IPS-20b (cell line): ENCODE measurements around the gene ZC3H13.

Source experiments
- H3K27ac ChIP-seq: one replicate; pipeline ENCODE4 v1.5.1; 2013; ENCODE audit warnings: low read length
- H3K27me3 ChIP-seq: 2 replicates; pipeline ENCODE4 v1.6.1; 2013; ENCODE audit warnings: mild to moderate bottlenecking, low read length, inconsistent platforms; ENCODE audit not compliant: insufficient read depth
- H3K36me3 ChIP-seq: 2 replicates; pipeline ENCODE4 v1.6.1; 2013; ENCODE audit warnings: low read depth, mild to moderate bottlenecking, inconsistent platforms, low read length, moderate library complexity; ENCODE audit not compliant: insufficient read depth
- H3K4me1 ChIP-seq: 2 replicates; pipeline ENCODE4 v1.6.1; 2013; ENCODE audit warnings: mild to moderate bottlenecking, control low read depth, inconsistent platforms, low read length, moderate library complexity; ENCODE audit not compliant: insufficient read depth
- H3K4me3 ChIP-seq: 2 replicates; pipeline ENCODE4 v1.5.1; 2013; ENCODE audit warnings: mild to moderate bottlenecking, low read length, inconsistent platforms
- H3K9ac ChIP-seq: 2 replicates; pipeline ENCODE4 v1.6.1; 2013; ENCODE audit warnings: low read depth, mild to moderate bottlenecking, inconsistent platforms, low read length, moderate library complexity
- H3K9me3 ChIP-seq: 2 replicates; pipeline ENCODE4 v1.6.1; 2013; ENCODE audit warnings: mild to moderate bottlenecking, low read depth, low read length, inconsistent platforms; ENCODE audit not compliant: insufficient read depth

The ZC3H13 gene, protein sequence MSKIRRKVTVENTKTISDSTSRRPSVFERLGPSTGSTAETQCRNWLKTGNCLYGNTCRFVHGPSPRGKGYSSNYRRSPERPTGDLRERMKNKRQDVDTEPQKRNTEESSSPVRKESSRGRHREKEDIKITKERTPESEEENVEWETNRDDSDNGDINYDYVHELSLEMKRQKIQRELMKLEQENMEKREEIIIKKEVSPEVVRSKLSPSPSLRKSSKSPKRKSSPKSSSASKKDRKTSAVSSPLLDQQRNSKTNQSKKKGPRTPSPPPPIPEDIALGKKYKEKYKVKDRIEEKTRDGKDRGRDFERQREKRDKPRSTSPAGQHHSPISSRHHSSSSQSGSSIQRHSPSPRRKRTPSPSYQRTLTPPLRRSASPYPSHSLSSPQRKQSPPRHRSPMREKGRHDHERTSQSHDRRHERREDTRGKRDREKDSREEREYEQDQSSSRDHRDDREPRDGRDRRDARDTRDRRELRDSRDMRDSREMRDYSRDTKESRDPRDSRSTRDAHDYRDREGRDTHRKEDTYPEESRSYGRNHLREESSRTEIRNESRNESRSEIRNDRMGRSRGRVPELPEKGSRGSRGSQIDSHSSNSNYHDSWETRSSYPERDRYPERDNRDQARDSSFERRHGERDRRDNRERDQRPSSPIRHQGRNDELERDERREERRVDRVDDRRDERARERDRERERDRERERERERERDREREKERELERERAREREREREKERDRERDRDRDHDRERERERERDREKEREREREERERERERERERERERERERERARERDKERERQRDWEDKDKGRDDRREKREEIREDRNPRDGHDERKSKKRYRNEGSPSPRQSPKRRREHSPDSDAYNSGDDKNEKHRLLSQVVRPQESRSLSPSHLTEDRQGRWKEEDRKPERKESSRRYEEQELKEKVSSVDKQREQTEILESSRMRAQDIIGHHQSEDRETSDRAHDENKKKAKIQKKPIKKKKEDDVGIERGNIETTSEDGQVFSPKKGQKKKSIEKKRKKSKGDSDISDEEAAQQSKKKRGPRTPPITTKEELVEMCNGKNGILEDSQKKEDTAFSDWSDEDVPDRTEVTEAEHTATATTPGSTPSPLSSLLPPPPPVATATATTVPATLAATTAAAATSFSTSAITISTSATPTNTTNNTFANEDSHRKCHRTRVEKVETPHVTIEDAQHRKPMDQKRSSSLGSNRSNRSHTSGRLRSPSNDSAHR (N-terminal part only)

DNA sequence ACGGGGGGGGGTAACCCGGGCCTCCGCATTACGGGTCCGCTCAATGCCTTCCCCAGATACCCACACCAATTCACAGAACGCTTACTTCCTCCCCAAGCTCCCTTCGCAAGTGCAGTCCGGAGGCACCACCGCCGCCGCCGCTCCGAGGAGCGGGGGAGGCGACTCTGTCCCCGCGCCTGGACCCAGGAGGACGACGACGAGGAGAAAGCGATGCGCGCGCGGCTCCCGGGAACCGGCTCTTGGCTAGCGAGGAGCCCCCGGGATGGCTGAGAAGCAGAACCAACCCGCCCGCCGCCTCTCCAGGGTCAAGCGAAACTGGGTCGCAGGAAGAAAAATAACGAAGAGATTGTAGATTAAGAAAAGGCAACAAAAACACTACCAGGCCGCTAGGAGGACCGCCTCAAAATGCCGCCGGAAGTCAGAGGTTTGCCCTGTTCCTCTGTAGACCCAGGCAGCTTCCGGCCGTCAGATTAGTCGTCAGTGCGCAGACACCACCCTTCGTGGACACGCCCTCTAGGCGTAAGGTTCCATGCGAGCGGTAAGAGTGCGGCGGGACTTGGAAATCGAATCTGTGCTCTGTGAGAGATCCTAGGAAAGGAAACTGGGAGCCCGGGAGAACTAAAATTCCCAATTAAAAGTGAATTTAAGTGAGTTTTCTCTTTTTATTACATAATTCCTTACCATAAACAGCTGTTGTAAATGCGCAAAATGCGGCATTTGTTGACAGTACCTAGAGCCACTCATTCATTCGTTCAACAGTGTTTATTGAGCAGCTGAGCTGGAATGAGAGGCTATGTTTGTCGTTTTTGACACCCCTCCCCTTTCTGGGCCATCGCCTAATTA is at the start of gene ZC3H13:
Gene ZC3H13 (minus strand): TSS at position 428 of the 843 bp plus-strand sequence. CDS start 7,239 bp downstream, outside the sequence.
- peak within 1 kb of the TSS; percentile 88 for H3K9ac ChIP-seq
- H3K27ac ChIP-seq: peak within 1 kb of the TSS; percentile 26
- peaks cover 8% of the 10 kb centered on the region for H3K4me1 ChIP-seq
- peak within 1 kb of the TSS; percentile 93 for H3K4me3 ChIP-seq
- H3K27me3 ChIP-seq: no peaks in the 10 kb centered on the region
- no peaks in the 10 kb centered on the region for H3K36me3 ChIP-seq
- H3K9me3 ChIP-seq: no peaks in the 10 kb centered on the region

DNA sequence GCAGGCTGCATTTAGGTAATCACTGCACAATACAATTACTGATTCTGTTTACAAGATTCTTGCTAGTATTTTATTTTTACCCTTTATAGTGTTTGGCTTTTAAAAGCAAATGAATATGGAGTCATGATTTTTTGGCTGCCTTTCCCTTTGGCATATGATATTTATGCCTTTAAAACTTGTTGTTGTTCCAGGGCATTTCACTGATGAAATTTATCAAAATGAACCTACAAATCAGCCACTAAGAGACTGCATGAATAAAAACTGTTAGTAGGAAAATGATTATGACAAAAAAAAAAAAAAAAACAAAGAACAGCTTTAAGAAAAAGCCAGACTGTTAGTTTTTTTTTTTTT is 49.7 kb upstream of the ZC3H13 start:
- H3K9ac ChIP-seq: no peak overlapping the region

GRCh38 chr13:46101484-46102254 is 49.1 kb upstream of the ZC3H13 start:
- H3K27me3 ChIP-seq: no peaks in the 10 kb centered on the region
- no peak overlapping the region for H3K4me3 ChIP-seq
- no peak overlapping the region for H3K9ac ChIP-seq
- H3K9me3 ChIP-seq: no peaks in the 10 kb centered on the region
- H3K36me3 ChIP-seq: no peaks in the 10 kb centered on the region
- H3K27ac ChIP-seq: no peak overlapping the region
- H3K4me1 ChIP-seq: no peaks in the 10 kb centered on the region

More for the DNA sequence above, 49.7 kb upstream of the ZC3H13 start:
- no peaks in the 10 kb centered on the region for H3K4me1 ChIP-seq
- no peaks in the 10 kb centered on the region for H3K36me3 ChIP-seq
- no peaks in the 10 kb centered on the region for H3K27me3 ChIP-seq
- no peak overlapping the region for H3K4me3 ChIP-seq
- H3K9me3 ChIP-seq: no peaks in the 10 kb centered on the region
- H3K27ac ChIP-seq: no peak overlapping the region

- Histone ChIP-seq H3K36me3 (no peaks in the 10 kb centered on the region), H3K4me1 (no peaks in the 10 kb centered on the region), H3K9ac (no peak overlapping the region), H3K9me3 (no peaks in the 10 kb centered on the region), H3K27me3 (no peaks in the 10 kb centered on the region), H3K27ac (no peak overlapping the region), H3K4me3 (no peak overlapping the region)
Observed at GRCh38 chr13:46101002-46101401, 48.5 kb upstream of the ZC3H13 start.

DNA sequence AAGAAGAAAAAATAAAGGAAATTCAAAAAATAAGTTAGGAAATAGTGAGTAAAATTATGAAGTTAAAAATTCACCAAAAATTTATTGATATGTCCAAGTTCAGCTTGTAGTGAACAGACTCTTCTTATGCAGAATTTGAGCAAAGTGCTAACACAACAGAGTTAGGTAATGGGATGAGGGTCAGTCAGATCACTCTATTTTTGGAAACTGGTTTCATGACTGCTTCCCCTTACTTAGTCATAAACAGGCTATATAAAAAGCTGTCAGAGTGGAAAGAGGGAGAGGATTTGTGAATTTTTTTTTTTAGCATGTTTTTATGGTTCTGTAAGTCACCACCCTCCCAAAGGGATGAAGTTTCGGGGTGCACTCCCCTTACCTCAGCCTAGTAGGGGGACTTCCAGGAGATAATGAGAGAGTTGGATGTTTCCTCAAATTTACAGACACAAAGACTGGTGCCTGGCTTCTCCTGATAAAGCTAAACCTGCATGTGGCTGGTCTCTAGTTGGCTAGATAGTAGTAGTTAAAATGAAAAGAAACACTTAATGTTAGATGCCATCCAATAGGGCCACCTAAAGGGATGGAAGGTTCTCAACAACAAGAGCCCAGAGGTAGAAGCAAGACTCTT is 47.8 kb upstream of the ZC3H13 start:
- H3K9ac ChIP-seq: no peak overlapping the region
- no peaks in the 10 kb centered on the region for H3K9me3 ChIP-seq
- no peak overlapping the region for H3K27ac ChIP-seq
- H3K4me1 ChIP-seq: no peaks in the 10 kb centered on the region
- H3K27me3 ChIP-seq: no peaks in the 10 kb centered on the region
- H3K4me3 ChIP-seq: no peak overlapping the region
- H3K36me3 ChIP-seq: no peaks in the 10 kb centered on the region

DNA sequence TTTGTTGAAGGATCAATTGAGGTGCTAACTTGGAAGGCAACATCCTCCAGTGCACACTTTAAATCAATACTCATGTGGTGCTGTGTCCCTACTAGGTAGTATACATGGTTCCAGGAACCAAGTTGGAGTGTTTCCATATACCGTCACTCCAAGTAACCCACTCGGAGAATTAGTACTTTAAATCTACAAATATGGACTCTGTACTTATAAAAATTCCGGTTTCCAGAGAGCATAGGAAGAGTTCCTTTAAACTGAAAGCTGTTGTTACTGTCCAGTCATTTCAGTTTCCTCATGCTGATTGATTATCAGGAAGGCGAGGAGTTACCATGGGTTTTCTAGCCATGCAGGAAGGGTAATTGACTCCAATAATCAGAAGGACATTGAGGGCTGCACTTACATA is 45.1 kb upstream of the ZC3H13 start:
- H3K4me3 ChIP-seq: no peak overlapping the region
- no peaks in the 10 kb centered on the region for H3K36me3 ChIP-seq
- no peak overlapping the region for H3K9ac ChIP-seq
- H3K27ac ChIP-seq: no peak overlapping the region
- no peaks in the 10 kb centered on the region for H3K9me3 ChIP-seq
- H3K27me3 ChIP-seq: no peaks in the 10 kb centered on the region
- H3K4me1 ChIP-seq: no peaks in the 10 kb centered on the region

DNA sequence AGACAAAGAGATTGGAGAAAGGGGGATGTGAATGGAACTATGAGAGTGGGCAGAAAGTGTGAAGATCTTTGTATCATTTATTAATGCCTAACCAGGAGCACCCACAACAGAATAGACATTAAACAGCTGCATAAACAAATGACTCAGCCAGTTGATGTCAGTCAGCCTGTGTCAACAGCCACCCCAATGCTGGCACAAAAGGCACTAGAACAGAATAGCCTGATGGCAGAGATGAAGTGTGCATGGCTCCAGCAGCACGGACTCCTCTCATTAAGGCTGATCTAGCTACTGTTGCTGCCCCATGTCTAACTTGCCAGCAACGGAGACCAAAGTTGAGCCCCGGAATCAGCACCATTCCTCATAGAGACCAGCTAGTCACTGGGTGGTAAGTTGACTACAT is 44.5 kb upstream of the ZC3H13 start:
- Histone ChIP-seq H3K9me3 (no peaks in the 10 kb centered on the region), H3K4me3 (no peak overlapping the region), H3K4me1 (no peaks in the 10 kb centered on the region), H3K27me3 (no peaks in the 10 kb centered on the region), H3K36me3 (no peaks in the 10 kb centered on the region), H3K9ac (no peak overlapping the region), H3K27ac (no peak overlapping the region)

GRCh38 chr13:46094478-46094877 is 41.9 kb upstream of the ZC3H13 start:
- H3K36me3 ChIP-seq: no peaks in the 10 kb centered on the region
- no peaks in the 10 kb centered on the region for H3K27me3 ChIP-seq
- H3K9ac ChIP-seq: no peak overlapping the region
- no peak overlapping the region for H3K4me3 ChIP-seq
- no peaks in the 10 kb centered on the region for H3K4me1 ChIP-seq
- H3K9me3 ChIP-seq: no peaks in the 10 kb centered on the region
- no peak overlapping the region for H3K27ac ChIP-seq

DNA sequence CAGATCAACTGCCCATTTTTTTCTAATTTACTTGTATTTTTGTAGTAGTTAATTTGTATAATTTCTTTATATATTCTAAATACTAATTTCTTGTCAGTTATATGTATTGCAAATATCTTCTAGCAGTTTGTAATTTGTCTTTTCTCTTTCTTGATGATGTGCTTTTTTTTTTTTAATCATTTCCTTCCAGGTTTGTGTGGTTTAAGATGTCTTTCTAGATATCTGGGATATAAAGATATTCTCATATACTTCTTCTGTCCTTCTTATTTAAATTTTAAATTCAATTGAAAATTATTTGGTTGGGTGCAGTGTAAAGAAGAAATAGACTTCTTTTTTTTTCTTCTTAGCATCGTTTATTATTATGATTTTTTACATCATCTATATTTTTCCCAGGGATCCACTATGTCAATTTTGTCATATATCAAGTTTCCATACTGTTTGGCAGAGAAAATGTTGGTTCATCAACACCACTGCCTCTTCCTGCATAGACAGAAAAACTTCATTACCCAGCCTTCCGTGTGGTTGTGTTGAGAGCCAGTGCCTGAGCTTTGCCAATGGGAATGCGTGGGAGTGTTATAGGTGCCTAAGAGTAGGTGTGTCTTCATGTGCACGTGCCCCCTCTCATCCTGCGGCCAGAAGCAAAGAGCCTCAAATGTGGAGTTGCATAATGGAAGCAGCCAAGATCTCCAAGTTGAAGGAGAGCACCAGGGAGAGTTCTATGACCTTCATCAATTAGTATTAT is 36.4 kb upstream of the ZC3H13 start:
- Histone ChIP-seq H3K9ac (no peak overlapping the region), H3K4me1 (no peaks in the 10 kb centered on the region), H3K4me3 (no peak overlapping the region), H3K27ac (no peak overlapping the region), H3K27me3 (no peaks in the 10 kb centered on the region), H3K36me3 (no peaks in the 10 kb centered on the region), H3K9me3 (no peaks in the 10 kb centered on the region)

GRCh38 chr13:46087481-46087880 is 34.9 kb upstream of the ZC3H13 start:
- Histone ChIP-seq H3K36me3 (no peaks in the 10 kb centered on the region), H3K9ac (no peak overlapping the region), H3K27ac (no peak overlapping the region), H3K27me3 (no peaks in the 10 kb centered on the region), H3K9me3 (no peaks in the 10 kb centered on the region), H3K4me1 (no peaks in the 10 kb centered on the region), H3K4me3 (no peak overlapping the region)
